ENCODE data around the gene PARD3.

- TF ChIP-seq KDM1A (IDR thresholded peaks at IDR 0.05; ENCODE audit: low read depth) = no peak
- TF ChIP-seq, protein P1, sequence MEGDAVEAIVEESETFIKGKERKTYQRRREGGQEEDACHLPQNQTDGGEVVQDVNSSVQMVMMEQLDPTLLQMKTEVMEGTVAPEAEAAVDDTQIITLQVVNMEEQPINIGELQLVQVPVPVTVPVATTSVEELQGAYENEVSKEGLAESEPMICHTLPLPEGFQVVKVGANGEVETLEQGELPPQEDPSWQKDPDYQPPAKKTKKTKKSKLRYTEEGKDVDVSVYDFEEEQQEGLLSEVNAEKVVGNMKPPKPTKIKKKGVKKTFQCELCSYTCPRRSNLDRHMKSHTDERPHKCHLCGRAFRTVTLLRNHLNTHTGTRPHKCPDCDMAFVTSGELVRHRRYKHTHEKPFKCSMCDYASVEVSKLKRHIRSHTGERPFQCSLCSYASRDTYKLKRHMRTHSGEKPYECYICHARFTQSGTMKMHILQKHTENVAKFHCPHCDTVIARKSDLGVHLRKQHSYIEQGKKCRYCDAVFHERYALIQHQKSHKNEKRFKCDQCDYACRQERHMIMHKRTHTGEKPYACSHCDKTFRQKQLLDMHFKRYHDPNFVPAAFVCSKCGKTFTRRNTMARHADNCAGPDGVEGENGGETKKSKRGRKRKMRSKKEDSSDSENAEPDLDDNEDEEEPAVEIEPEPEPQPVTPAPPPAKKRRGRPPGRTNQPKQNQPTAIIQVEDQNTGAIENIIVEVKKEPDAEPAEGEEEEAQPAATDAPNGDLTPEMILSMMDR (IDR thresholded peaks at IDR 0.05) = no peak
- TF ChIP-seq HMGXB4 (CRISPR knock-in tag; IDR thresholded peaks at IDR 0.05; ENCODE audit: borderline replicate concordance) = no peak
- TF ChIP-seq JUN (IDR thresholded peaks at IDR 0.05) = no peak
- TF ChIP-seq HDAC2 (IDR thresholded peaks at IDR 0.05) = no peak
- TF ChIP-seq NR3C1 (IDR thresholded peaks at IDR 0.05) = no peak
- no peak for TF ChIP-seq POLR2A (IDR thresholded peaks at IDR 0.05; ENCODE audit: low read length)
- no peak for TF ChIP-seq GATA3 (IDR thresholded peaks at IDR 0.05; ENCODE audit: borderline replicate concordance)
- no peak for TF ChIP-seq RCOR1 (IDR thresholded peaks at IDR 0.05; ENCODE audit: low read depth, low read length)
- TF ChIP-seq SMC3 (IDR thresholded peaks at IDR 0.05) = no peak
- TF ChIP-seq CBX2 (IDR thresholded peaks at IDR 0.05; ENCODE audit: borderline replicate concordance, low read depth) = no peak
- TF ChIP-seq EHMT2 (IDR thresholded peaks at IDR 0.05; ENCODE audit: low read depth) = no peak
- TF ChIP-seq, protein P2, sequence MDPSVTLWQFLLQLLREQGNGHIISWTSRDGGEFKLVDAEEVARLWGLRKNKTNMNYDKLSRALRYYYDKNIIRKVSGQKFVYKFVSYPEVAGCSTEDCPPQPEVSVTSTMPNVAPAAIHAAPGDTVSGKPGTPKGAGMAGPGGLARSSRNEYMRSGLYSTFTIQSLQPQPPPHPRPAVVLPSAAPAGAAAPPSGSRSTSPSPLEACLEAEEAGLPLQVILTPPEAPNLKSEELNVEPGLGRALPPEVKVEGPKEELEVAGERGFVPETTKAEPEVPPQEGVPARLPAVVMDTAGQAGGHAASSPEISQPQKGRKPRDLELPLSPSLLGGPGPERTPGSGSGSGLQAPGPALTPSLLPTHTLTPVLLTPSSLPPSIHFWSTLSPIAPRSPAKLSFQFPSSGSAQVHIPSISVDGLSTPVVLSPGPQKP (IDR thresholded peaks at IDR 0.05; ENCODE audit: low read depth, low read length) = no peak
- no peak for TF ChIP-seq RARB (CRISPR knock-in tag; IDR thresholded peaks at IDR 0.05)
Observed at GRCh38 chr10:34145715-34146114, 669.4 kb downstream of the PARD3 start.

Data from A549 (cell line).